Activated gamma-delta T cell (primary cell): ENCODE data around the gene XPO6.

Experiments
- DNase-seq: peaks from one replicate; lab custom pipeline; 2025; lab: John Stamatoyannopoulos, UW

Gene XPO6

DNA sequence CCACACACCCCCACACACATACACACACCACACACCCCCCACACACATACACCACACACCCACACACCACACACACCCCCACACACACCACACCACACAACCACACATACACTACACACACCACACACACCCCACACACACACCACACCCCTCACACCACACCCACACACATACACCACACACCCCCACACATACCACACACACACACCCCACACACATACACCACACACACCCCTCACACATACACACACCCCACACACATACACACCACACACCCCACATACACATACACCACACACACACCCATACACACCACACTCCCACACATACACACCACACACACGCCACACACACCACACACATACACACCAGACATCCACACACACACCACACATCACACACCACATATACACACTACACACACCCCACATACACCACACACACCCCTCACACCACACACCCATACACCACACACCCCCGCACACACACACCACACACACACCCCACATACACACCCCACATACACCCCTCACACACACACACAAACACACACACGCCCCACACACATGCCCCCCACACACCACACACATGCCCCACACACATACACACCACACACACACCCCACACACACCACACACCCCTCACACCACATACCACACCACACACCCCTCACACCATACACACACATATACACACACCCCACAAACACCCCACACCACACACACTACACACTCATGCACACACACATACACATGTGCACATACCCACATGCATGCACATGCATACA is 122.4 kb downstream of the XPO6 start:
- no peak for DNase-seq

DNA sequence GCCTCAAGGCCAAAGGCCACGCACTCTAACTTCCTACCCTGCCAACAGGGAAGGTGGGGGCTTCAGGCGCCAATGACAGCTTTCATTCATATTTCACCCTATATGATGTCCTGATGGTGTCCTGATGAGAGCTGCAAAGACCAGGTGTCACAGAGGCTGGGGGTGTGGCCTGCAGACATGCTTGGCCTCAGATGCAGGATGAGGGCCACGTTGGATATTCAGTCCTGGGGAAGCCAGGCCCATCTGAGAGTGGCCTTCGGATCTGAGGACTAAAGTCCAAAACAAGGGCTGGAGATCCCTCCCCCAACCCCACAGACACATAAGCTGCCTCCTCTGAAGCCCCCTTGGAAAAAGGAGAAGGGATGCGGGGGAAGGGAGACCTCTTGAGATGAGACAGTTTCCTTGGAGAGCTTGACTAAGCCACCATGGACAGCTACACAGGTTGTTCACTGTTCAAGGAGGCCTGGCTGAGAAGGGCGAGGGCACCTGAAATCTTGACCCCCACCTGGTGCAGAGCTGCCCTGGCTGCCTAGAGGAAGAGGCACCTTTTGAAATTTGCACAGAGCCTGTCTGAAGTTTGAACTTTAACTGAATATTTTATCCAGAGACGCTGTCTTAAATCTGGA is 124.0 kb downstream of the XPO6 start:
- no peak for DNase-seq

DNA sequence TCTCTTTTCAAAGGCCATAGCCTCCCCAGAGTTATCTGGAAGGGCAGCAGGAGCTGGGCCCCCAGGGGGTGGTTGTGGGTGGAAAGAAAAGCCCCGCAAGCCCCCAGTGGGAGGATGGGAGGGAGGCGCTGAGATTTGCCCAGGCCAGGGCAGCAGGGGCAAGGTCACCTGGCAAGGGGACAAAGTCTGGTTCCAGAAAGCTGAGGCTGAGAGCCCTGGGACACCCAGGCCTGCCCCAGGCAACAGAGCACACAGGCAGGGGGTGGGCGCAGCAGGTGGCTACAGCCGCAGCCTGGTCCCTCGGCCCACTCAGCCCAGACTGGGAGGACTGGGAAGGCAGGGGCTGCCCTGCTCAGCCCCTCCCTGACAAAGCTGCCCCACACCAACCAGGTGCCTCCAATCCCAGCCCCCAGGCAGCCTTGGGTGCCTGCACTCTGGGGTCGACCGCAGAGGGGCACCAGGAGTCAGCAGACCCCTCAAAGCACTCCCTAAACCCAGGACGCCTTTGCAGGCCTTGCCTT is 124.6 kb downstream of the XPO6 start:
- DNase-seq: no peak

DNA sequence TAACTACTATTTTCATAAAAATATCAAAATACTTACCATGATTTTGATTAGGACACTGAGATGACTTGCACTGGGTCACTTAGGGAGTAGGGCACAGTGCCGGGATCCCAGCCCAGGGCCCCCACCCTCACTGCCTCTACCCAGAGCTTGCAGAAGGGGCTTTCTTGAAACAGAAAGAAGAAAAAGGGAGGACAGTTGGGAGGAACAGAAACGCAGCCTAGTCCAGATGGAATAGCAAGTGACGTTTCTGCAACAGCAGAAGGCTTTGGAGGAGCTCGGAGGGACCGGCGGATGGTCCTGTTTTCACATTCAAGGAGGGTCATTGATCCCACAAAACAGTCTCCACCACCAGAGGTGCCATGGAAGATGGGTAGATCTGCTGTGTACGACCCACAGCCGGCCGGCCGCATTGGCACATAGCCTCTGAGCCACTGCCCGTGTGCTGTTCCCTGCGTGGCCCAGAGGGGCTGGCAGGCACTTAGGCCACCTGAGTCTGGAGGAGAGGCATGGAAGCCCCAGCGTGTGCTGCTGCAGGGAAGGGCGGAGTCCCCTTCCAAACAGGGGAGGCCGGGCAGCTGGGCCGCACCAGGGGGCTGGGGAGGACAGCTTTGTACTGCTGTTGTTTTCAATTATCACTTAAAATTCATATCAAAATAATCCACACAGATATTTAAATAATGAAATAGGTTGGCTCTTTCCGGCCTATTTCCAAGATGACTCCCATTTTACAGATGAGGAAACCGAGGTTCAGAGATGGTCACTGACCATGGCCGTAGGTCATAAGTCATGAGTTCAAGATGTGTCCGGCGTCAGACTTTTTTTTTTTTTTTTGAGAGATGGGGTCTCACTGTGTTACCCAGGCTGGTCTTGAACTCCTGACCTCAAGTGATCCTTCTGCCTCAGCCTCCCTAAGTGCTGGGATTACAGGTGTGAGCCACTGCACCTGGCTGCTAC is 125.3 kb downstream of the XPO6 start:
- no peak for DNase-seq

DNA sequence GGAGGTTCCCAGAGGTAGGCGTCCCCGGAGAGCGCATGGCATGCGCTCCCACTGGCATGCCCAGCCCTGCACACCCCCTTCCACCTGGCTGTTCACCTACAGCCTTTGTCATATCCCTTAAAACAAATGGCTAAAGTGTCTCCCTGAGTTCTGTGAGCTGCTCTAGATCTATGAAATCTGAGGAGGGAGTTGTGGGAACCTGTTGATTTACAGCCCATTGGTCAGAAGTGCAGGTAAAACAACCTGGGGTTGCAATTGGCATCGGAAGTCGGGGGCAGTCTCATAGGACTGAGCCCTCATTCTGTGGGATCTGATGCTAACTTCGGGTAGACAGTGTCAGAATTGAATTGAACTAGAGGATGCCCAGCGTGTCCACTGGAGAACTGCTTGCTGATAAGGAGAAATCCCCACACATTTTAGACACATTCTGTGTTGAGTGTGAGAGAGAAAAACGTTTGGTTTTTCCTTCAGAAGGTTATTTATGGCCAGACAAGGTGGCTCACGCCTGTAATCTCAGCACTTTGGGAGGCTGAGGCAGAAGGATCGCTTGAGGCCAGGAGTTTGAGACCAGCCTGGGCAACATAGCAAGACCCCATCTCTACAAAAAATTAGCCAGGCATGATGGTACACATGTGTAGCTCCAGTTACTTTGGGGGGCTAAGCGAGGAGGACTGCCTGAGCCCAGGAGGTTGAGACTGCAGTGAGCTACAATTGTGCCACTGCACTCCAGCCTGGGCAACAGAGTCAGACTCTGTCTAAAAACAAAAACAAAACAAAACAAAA is 126.2 kb downstream of the XPO6 start:
- DNase-seq: no peak

DNA sequence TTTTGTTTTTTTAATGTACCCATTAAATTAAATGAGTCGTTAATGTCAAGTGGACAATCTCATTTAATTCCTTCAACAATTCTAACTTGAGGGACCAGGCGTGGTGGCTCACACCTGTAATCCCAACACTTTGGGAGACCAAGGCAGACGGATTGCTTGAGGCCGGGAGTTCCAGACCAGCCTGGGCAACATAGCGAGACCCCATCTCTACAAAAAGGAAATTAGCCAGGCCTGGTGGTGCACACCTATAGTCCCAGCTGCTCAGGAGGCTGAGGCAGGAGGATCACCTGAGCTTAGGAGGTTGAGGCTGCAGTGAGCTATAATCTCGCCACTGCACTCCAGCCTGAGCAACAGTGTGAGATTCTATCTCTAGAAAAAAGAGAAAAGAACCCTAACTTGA is 127.6 kb downstream of the XPO6 start:
- no peak for DNase-seq

DNA sequence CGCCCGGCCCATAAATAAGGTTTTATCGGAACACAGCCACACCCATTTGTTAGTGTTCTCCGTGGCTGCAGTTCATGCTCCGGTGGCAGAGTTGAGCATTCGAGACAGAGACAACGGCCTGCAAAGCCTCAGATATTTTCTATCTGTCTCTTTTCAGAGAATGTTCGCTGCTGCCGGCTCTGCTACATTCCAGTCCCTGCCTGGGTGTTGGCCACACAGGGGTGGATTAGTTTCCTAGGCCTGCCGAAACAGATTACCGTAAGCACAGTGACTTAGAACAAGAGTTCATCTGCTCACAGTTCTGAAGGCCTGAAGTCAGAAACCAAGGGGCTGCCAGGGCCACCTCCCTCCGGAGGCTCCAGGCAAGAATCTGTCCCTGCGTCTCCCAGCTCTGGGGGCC is 129.1 kb downstream of the XPO6 start:
- DNase-seq: no peak

DNA sequence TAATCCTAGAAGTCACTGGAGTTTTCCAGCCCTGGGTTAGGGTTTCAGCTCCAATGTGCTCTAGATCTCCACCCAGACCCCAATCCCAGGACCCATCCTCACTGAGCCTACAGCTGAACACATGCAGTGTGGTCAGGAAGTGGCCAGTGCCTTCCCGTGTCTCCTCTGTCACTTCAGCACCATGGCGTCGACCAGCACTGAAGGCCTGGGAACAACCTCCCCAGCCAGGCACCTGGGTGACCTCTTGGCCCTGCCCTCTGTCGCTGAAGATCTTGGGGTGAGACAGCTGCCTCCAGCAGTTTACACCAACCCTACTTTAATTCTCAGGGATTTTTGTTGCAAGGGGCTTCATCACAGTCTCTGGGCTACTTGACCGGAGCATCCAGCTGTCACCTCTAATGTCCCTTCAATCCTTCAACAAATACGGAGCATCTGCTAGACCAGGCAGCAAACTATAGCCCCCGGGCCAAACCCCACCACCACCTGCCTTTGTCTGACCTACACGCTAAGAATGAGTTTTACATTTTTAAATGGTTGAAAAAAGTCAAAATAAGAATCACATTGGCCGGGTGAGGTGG is 130.3 kb downstream of the XPO6 start:
- no peak for DNase-seq

DNA sequence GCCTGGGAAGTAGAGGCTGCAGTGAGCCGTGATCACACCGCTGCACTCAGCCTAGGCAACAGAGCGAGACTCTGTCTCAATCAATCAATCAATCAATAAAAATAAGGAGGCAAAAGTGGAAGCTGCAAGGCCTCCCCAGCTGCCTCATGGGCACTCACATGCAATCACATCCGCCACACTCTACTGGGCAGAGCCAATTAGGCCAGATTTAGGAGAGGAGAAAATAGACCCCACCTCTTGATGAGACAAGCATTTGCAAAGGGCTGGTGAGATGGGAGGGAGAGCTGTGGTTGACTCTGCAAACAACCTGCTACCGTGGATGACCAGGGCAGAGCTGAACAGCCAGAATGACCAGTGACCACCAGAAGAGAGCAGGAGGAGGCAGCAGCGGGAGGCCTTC is 133.5 kb downstream of the XPO6 start:
- DNase-seq: no peak

DNA sequence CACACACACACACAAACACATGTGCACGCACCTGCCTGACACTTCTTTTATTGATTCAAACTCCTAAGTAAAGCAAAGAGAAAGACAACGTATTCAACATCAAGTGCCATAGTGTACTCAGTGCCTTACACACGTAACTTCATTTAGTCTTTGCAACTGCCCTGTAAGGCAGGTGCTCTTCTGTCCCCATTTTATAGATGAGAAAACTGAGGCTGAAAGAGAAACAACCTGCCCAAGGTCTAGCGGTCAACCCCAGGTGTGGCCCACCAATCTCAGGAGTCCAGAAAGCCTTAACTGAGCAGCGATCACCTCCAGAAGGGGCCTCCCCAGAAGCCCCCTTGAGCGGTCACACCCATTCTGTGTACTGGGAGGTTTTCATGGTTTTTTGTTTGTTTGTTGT is 137.9 kb downstream of the XPO6 start:
- no peak for DNase-seq

DNA sequence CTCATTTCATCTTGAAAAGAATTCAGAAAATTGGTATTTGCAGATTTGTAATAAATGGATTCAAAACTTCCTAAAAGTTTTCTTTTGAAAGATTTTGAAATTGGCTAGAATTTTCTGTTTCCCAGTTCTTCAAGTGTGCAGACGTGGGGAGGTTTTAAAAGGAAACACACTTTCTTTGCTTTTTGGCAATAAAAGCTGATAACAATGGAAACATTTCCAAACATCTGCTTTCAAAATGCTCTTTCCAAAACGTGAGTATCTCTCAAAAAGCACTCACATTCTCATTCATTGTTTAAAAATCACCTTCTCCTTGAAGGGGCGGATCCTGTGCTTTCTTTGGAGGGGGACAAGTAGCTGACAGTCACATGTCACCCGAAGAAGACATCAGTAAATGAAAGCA is 139.7 kb downstream of the XPO6 start:
- no peak for DNase-seq

DNA sequence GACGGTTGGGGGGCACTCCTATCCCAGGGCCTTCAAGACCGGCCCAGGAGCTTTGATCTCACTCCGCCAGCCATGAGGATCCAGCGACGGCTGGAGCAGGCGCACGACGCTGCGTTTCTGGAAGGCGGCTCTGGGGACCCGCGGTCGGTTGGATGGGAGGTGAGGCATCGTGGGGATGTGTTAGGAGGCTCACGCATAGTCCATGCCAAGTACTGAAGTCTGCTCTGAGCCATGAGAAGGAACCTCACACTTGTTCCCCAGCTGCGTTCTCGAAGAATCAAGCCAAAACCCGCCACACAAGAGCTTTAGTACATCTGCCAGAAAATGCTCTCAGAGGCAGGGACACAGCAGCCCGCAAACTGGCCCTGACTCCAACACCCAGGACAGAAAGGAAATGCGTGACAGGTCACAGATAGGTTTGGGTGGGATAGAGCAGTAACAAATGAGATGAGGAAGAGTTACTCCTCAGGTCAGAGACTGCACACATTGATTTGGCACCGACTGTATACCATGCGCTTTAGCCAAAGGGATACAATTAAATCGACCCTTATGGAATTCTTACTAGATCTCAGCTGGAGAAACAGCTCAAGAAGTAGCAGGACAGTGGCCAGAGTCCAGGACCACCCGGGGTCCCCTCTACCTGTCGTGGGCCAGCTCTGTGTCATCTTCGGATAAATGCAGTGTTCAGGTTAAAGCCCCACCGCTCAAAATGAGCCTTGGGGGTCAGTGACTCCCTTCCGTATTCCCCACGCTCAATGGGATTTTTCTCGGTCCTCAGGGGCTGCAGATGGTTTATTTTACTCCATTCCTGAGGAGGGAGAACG is 141.6 kb downstream of the XPO6 start:
- DNase-seq: no peak

DNA sequence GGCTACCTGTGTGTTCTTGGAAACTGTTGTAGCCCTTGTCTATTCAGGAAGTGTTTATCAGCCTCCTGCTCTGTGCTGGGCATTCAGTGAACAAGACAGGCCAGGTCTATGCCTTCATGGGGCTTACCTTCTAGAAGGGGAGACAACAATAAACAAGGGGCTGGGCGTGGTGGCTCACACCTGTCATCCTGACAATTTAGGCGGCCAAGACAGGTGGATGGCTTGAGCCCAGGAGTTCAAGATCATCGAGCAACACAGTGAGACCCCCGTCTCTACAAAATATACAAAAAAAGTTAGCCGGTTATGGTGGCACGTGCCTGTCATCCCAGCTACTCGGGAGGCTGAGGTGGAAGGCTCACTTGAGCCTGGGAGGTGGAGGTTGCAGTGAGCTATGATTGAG is 142.8 kb downstream of the XPO6 start:
- no peak for DNase-seq

DNA sequence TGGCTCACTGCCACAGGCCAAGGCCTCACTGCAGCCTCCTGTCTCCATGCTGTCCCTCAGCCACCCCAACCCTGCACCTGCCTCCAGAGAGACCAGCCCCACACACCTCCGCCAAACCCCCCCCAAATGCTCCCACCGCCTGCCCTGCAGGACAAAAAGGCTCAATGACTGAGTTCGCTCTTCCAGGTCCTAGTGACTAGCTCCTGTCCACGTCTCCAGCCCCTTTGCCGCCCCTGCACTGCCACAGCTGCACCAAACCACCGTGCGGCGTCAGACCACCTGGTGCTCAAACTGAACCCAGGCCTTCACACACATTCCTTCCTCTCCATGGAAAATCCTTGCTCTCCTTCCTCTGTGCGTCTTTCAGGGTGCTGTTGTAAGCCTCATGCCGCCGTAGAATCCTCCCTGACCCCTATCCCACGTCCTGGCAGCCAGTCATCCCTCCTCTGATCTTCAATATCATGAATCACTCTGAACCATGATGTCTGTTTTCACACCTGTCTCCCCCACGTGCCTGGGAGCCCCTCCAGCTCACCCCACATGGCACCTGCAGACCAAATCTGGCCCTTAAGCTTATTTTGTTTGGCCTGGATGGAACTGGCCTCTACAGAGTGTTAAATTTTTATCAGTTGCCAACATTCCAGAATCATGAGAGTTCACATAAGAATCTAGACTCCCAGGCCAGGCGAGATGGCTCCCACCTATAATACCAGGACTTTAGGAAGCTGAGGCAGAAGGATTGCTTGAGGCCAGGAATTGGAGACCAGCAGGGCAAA is 144.0 kb downstream of the XPO6 start:
- no peak for DNase-seq

DNA sequence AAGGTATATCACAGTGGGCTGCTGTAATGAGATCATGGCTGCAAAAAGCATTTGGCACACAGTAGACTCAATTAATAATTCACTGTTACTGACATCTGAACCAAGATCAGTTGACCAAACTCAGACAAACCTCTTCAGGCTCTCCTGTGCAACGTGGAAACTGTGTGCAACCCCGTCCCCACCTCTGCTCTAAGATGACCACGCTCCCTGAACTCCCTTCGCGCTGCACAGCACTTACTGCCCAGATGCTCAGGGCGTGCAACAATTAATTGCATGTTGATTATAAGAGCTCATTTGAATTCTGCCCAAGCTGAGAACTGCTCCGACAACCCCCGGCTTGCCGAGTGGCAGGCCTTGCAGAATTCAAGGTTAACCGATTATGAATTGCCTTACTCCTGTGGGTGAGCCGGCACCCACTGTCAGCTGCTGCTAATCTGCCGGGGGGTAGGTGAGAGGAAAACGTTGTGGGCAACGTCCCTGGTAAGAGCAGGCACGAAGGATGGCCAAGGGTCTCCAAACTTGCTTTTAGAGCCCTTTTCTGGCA is 147.0 kb downstream of the XPO6 start:
- DNase-seq: no peak

DNA sequence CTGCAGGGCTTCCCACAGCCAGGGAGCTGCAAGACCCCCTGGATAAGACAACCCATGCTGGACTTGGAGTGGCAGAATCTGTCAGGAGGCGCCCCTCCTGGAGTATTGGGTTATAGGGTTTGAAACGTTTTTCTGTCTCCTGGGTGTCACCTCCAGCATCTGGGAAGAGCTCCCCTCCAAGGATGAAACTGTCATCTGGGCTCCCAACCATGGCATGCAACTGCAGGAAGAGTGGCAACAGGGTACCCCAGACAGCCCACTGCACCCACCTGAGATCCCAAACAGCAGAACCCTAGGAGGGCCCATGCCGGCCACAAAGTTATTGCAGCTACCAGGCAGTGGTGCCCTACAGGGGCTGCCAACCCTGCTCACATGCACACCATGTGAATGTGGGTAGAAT is 147.6 kb downstream of the XPO6 start:
- DNase-seq: no peak

DNA sequence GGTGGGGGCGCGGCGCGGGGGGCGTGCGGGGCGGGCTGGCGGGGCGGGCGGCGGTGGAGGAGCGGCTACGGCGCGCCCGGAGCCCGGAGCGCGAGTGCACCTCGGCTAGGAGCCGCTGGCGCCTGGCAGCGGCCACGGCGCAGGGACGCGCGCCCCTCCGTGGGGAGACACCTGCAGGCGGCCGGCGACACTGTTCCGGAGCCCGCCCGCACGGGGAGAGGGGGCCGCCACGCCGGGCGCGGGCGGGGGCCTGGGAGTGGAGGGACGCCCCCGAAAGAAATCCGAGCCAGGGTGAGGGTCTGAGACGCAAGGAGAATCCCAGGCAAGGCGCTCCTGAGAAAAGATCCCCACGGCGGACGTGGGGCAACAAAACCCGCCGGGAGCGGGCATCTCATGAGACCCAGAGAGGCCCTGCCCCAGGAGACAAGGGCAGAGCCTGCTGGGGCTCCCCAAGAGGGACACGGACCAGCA is 148.1 kb downstream of the XPO6 start, which contains the start of gene GSG1L:
Gene GSG1L, minus strand, starts transcription at position 124 of the 471 bp plus-strand sequence. CDS start 290 bp downstream, outside the sequence.
- no peak for DNase-seq

DNA sequence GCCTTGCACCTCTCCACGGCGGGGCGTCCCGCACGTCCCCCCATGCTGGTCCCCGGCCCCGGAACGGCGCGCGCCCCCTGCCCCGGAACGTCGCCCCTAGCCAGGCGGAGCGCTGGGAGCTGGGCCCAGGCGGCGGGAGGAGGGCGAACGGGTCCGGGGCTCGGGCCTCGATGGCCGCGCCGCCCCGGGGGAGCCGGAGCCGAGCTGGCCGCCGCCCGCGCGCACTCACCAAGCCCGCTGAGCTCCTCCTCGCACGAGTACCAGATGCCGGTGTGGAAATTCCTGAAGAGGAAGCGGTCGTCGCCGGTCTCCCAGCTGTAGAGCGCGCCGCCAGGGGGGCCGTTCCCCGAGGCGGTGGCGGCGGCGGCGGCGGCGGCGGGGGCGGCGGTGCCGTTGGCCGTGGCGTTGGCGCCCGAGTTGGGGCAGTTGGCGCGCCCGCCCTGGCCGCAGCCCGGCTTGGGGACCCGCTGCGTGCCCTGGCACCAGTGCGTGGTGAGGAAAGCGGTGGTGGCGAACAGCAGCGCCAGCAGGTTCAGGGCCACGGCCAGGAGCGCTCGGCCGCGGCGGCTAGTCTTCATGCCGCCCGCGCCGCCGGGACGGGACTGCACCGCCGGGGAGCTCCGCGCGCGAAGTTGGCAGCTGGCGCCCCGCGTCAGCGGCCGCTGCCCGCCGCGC is 148.8 kb downstream of the XPO6 start:
- no peak for DNase-seq
